Measurements from ENCODE around the gene SKP1. TPM values are rescaled to one million over a fixed set of nuclear protein-coding genes. Genes with fewer than 3 reads are reported as not detected.
"Not testable (repeated sequence)": the region's sequence is repeated elsewhere in the genome, so short reads cannot be mapped to it uniquely, and the experiment has no call there.

Gene SKP1
- total RNA-seq, 1 experiment from 2014 or later, result 939 TPM

DNA sequence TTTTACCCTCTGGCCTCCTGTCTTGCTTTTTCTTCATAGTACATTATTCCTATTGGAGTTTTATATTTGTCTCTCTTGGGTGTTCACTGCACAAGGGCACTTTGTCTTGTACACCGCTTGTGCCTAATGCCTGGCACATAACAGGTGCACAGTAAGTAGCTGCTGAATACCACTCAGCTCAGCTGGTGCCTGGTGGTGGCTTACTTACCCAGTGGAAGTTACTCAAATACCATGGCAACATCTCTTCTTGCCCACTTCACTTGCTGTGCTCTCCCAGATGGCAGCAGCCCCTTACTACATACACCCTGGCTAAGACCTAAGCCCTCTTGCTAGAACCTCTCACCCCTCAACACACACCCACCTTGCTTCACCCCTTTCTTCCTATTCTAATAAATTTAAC lies 11.3 kb upstream of the SKP1 start:
- Histone ChIP-seq H3K27me3 (no peaks in the 10 kb centered on the region), H3K36me3 (peaks cover 14% of the 10 kb centered on the region), H3K4me3 (no peak overlapping the region), H3K9me3 (no peaks in the 10 kb centered on the region)
- DNase-seq, result no peak

DNA sequence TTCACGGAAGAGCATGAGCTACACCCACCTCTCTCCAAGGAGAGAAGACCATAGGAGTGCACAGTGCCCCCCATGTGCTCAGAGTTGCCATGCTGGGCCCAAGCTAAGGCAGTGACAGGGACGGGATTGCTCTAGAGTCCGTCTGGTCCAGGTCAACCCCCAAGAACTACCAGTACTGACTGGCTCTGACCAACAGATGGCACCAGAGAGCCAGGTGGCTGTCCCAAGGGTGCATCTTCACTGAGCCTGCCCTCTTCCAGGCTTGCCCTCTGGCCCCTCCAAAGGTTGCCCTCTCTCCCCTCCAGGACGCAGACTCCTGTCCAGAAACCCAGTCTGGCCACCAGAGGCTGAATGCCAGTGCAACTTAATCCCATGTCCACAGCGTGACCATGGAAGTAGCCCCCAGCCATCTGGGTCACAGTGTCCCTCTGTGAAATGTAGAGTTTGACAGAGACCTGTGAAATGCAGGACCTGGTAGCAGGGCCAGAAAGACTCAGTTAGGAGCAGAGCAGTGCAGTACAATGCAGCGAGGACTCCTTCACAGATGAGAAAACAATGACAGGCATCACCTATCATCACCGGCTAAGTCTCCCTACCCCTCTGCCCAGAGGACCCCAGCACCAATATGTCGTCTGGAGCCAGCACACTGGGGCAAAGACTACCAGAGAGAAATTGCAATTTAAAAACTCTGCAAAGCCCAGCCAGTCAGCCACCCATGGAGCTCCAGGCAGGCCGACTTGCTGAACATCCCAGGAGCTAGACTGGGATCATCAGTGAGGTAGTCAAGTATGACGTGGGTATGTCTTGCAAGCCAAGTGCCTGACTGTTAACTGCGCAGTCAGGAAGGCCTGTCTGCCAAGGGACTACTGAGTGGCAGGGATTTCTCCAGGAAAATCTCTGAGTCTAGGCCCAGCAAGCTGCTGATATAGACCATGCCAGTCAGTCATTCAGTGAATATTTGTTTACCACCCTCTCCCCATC lies 7.7 kb upstream of the SKP1 start:
- Histone ChIP-seq H3K36me3 (peaks cover 9% of the 10 kb centered on the region; the same call in 1 of the 2 replicates), H3K9me3 (no peaks in the 10 kb centered on the region), H3K27me3 (no peaks in the 10 kb centered on the region), H3K4me3 (no peak overlapping the region)
- peak; percentile 71 for DNase-seq

DNA sequence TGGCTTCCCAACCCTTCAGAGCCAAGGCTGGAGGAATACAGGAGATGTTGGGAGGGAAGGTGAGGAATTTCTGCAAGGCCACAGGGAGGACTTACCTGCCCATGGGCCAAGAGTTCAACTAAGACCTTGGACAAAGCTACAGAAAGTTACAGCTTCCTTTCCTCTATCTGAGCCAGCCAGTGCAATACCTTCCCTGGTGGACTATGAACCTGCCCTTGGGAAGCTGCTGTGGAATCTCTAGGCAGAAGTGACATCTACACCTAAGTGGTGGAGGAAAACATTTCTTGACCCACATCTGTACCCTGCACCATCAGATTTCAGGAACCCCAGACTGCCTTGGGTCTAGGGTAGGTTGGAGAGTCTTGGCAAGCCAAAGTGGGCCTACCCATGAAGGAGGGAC lies 6.7 kb upstream of the SKP1 start:
- DNase-seq, result no peak
- Histone ChIP-seq H3K4me3 (no peak overlapping the region), H3K9me3 (no peaks in the 10 kb centered on the region), H3K27me3 (no peaks in the 10 kb centered on the region), H3K36me3 (peaks cover 9% of the 10 kb centered on the region; the same call in 1 of the 2 replicates)

GRCh38 chr5:134178096-134178419 lies 1.3 kb upstream of the SKP1 start:
- DNase-seq, result no peak
- Histone ChIP-seq H3K9me3 (no peaks in the 10 kb centered on the region), H3K4me3 (no peak overlapping the region; the same call in 1 of the 2 replicates), H3K27me3 (no peaks in the 10 kb centered on the region), H3K36me3 (peaks cover 16% of the 10 kb centered on the region)

GRCh38 chr5:134177369-134178095 lies 782 bp upstream of the SKP1 start:
- no peaks in the 10 kb centered on the region for H3K27me3 ChIP-seq
- H3K36me3 ChIP-seq, result peaks cover 20% of the 10 kb centered on the region
- H3K9me3 ChIP-seq, result no peaks in the 10 kb centered on the region
- DNase-seq, result peak; percentile 21
- H3K4me3 ChIP-seq, result peak overlapping the region; percentile 88

DNA sequence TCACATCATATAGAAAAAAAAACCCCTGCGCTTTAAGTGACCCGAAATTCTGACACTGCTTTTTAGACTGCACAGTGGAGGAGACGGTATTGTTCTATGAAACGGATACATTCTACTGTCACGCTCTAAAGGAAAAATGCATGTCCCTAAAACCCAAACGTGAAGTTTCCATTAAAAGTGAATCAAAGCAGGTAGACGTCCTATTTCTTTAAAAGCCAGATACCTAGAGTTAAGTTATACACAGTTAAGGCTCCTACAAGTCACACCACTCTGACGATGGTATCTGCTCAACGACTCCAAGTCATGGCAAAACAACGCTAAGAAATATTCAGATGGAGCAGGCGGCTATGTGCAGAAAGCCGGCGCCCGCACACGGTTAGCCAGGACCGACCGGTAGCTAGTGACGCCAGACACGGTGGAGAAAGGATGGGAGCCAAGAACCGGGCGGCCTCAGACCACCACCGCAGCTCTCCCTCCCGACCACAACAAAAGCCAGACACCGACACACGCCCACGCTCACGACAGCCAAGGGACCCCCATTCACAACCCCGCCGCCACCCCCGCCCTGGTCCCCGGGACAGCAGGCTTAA lies 734 bp downstream of the SKP1 start:
- no peaks in the 10 kb centered on the region for H3K27me3 ChIP-seq
- peaks cover 35% of the 10 kb centered on the region for H3K36me3 ChIP-seq
- H3K4me3 ChIP-seq, result peak overlapping the region; percentile 88
- DNase-seq, result peak; percentile 43
- H3K9me3 ChIP-seq, result no peaks in the 10 kb centered on the region

- Histone ChIP-seq H3K9me3 (no peaks in the 10 kb centered on the region), H3K36me3 (peaks cover 44% of the 10 kb centered on the region), H3K27me3 (no peaks in the 10 kb centered on the region), H3K4me3 (peak overlapping the region; percentile 88)
- no peak for DNase-seq
These were observed 1.6 kb downstream of the SKP1 start for GRCh38 chr5:134174841-134175839.

DNA sequence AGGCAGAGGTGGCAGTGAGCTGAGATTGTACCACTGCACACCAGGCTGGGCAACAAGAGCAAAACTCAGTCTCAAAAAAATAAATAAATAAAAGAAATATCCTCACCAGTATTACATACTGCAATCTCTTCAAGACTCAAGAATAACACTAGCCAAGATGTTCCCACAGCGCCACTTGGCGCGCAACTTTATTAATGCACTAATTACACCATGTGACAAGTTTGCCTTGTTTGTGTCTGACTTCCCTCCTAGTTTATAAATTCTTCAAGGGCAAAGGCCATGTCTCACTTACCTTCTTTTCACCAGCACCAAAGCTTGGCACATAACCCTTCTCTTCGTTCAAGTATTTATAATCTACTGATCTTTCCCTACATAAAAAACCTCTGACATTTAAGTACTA lies 4.8 kb downstream of the SKP1 start:
- no peak overlapping the region for H3K4me3 ChIP-seq
- H3K27me3 ChIP-seq, result no peaks in the 10 kb centered on the region
- no peaks in the 10 kb centered on the region for H3K9me3 ChIP-seq
- DNase-seq, result no peak
- peaks cover 72% of the 10 kb centered on the region for H3K36me3 ChIP-seq

DNA sequence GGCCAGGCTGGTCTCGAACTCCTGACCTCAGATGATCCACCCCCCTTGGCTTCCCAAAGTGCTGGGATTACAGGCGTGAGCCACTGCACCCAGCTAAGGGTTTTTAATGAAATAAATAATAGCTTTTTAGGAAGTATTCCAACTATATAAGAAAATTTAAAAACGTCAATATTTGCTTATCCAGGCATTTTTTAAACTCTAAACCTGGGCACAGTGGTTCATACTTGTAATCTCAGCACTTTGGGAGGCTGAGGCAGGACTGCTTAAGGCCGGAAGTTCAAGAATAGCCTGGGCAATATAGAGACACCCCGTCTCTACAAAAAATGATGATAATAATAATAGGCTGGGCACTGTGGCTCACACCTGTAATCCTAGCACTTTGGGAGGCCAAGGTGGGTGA lies 14.2 kb downstream of the SKP1 start:
- Histone ChIP-seq H3K9me3 (peaks cover 18% of the 10 kb centered on the region), H3K4me3 (no peak overlapping the region), H3K27me3 (no peaks in the 10 kb centered on the region), H3K36me3 (peaks cover 97% of the 10 kb centered on the region)
- DNase-seq, result no peak

GRCh38 chr5:134161513-134162395 lies 15.0 kb downstream of the SKP1 start:
- Histone ChIP-seq H3K4me3 (no peak overlapping the region), H3K36me3 (peaks cover 95% of the 10 kb centered on the region), H3K27me3 (no peaks in the 10 kb centered on the region), H3K9me3 (peaks cover 18% of the 10 kb centered on the region)
- DNase-seq, result no peak

DNA sequence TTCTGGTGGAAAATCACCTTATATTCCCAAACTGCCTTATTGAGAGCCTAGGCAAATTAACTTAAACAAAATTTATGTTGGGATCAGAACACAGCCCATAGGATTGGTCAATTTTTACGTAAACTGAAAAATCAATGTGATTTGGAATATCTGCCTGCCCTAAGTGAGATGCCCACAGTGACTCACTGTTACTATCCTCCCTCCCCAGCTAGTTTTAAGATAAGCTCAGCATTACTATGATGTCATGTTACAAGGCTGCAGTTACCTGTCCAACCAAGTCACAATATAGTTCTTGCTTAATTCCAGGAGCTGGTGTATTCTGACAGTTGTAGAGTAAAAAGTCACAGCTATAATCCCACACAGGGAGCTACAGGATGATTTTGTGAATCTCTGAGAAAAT lies 23.1 kb downstream of the SKP1 start:
- Histone ChIP-seq H3K4me3 (no peak overlapping the region), H3K36me3 (peaks cover 95% of the 10 kb centered on the region), H3K27me3 (no peaks in the 10 kb centered on the region), H3K9me3 (no peaks in the 10 kb centered on the region)
- DNase-seq, result no peak

DNA sequence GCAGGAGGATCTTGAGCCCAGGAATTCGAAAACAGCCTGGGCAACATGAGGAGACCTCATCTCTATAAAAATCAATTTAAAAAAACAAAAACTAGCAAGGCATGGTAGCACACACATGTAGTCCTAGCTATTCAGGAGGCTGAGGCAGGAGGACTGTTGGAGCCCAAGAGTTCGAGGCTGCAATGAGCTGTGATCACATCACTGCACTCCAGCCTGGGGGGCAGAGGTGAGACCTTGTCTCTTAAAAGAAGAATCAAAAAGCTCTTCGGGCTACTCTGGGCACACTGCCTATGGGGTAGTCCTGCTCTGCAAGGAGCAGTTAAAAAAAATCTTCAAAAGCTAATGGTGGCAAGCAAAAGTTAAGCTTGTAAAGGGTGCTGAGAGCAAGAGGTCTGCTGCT lies 23.5 kb downstream of the SKP1 start:
- Histone ChIP-seq H3K27me3 (no peaks in the 10 kb centered on the region), H3K36me3 (peaks cover 92% of the 10 kb centered on the region), H3K9me3 (no peaks in the 10 kb centered on the region), H3K4me3 (no peak overlapping the region)
- DNase-seq, result no peak

- DNase-seq, H3K4me3 ChIP-seq, H3K27me3 ChIP-seq, H3K9me3 ChIP-seq: not testable (repeated sequence)
- H3K36me3 ChIP-seq, result peaks cover 90% of the 10 kb centered on the region
These were observed 24.4 kb downstream of the SKP1 start for GRCh38 chr5:134152173-134152832.

- Histone ChIP-seq H3K27me3 (no peaks in the 10 kb centered on the region), H3K4me3 (no peak overlapping the region), H3K9me3 (no peaks in the 10 kb centered on the region), H3K36me3 (peaks cover 92% of the 10 kb centered on the region)
- no peak for DNase-seq
These were observed 25.0 kb downstream of the SKP1 start for GRCh38 chr5:134151723-134152122.
